ENCODE results near the gene HOXC9.

Gene HOXC9

DNA sequence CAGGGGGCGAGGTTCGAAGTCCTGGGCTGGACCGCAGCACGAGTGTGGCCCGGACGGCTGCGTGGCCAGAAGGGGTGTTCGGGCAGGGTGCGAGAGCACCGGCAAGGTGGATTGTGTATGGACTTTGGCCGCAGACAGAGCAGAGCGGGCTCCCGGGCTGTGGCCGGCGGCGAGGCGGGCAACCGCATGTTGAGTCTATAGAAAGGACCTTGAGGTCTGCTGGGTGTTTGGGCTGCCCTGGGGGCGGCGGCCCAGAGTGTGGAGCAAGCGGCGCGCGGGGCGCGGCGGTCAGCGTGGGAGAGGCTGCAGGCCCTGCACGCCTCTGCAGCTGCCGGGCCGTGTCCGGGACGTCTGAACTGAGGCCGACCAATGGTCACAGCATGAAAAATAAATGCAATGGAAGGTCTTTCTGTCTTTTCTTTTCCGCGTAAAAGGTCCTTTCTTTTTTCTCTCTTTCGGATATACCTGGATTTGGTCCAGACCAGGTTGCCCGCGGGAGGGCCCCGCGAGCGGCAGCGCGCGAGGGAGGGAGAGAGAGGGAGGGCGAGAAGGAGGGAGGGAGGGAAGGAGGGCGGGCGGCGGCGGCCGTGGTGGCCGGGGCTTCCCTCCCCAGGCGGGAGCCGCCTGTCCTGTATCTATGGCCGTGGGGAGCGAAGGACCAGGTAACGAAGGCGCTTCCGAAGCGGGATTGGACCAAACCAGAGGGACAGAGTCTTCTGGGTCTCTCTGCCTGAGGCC lies 5.5 kb upstream of the HOXC9 start:
- peaks cover 100% of the 10 kb centered on the region for H3K27me3 ChIP-seq (ENCODE audit: insufficient read depth, low read length)

DNA sequence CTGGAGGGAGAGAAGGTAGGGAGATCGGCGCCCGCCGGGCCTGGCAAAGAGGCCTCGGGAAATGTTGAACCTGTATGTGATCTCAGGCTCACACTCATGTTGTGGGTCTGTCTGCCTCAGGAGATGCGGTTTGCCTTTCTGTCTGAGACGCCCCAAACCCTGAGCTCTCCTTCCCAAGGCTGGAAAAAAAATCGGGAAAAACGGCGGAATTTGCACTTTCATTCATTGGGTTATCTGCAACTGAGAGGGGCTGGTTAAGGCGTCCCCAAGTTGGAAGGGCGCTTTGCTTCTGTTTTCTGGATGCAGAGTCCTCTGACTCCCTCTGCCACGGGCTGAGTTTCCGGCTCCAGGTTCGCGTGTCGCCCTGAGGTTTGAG lies 5.0 kb upstream of the HOXC9 start:
- Histone ChIP-seq H3K36me3 (ENCODE audit: insufficient read depth, low read depth, low read length) (no peaks in the 10 kb centered on the region), H3K9me3 (ENCODE audit: insufficient read depth, low read depth, low read length) (peaks cover 17% of the 10 kb centered on the region; the same call in 1 of the 2 replicates), H3K4me3 (ENCODE audit: low read length) (no peak overlapping the region), H3K27me3 (ENCODE audit: insufficient read depth, low read length) (peaks cover 100% of the 10 kb centered on the region), H3K9ac (ENCODE audit: low read depth, low read length) (no peak overlapping the region), H3K27ac (ENCODE audit: low read length) (no peak overlapping the region), H3K4me1 (ENCODE audit: insufficient read depth, low read length) (peaks cover 2% of the 10 kb centered on the region; the same call in 1 of the 2 replicates)

More for the DNA sequence above, 5.5 kb upstream of the HOXC9 start:
- peaks cover 14% of the 10 kb centered on the region; the same call in 1 of the 2 replicates for H3K9me3 ChIP-seq (ENCODE audit: insufficient read depth, low read depth, low read length)
- H3K36me3 ChIP-seq (ENCODE audit: insufficient read depth, low read depth, low read length) = no peaks in the 10 kb centered on the region
- no peak overlapping the region for H3K9ac ChIP-seq (ENCODE audit: low read depth, low read length)
- no peak overlapping the region for H3K27ac ChIP-seq (ENCODE audit: low read length)
- no peak overlapping the region for H3K4me3 ChIP-seq (ENCODE audit: low read length)
- H3K4me1 ChIP-seq (ENCODE audit: insufficient read depth, low read length) = peaks cover 2% of the 10 kb centered on the region; the same call in 1 of the 2 replicates

DNA sequence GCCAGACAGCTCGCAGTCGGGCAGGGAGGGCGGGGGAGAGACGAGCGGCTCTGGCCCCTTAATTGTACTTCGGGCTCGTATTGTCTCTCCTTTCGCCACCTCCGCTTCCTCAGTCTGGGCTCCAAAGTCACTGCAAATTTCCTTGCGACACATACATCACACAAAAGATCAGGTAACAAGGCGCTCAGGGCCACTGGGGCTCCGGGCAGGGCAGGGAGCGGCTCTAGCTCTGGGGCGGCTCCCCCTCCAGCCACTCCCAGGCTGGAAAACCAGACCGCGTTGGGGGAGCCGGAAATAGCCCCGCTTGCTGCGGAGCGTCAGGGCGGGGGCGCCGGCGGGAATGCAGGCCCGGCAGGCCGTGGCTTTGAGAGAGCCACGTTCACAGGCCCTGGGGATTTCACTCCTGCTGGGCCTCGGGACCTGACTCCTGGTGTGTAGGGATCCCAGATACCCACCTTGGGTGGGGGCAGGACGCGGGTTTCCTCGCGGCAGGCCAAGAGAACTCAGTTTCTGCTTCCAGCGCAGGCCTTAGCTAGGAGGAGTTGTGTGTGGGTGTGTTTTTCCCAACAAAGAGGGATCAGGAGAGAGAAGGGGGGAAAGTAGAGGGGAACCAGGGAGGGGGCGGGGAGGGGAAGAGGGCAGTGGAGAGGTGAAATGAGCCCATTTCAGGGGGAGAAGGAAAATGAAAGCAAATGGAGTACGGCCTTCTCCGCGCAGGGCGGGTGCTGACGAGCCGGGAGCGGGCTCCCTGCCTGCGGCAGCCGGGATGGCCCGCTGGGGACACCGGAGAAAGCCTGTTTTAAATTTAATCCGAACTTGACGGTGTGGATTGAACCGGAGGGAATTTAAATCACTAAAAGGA lies 4.4 kb upstream of the HOXC9 start:
- Histone ChIP-seq H3K27me3 (ENCODE audit: insufficient read depth, low read length) (peaks cover 100% of the 10 kb centered on the region), H3K9me3 (ENCODE audit: insufficient read depth, low read depth, low read length) (peaks cover 17% of the 10 kb centered on the region; the same call in 1 of the 2 replicates), H3K4me1 (ENCODE audit: insufficient read depth, low read length) (peaks cover 2% of the 10 kb centered on the region; the same call in 1 of the 2 replicates), H3K27ac (ENCODE audit: low read length) (no peak overlapping the region), H3K4me3 (ENCODE audit: low read length) (no peak overlapping the region; the same call in 1 of the 2 replicates), H3K36me3 (ENCODE audit: insufficient read depth, low read depth, low read length) (no peaks in the 10 kb centered on the region), H3K9ac (ENCODE audit: low read depth, low read length) (no peak overlapping the region)

DNA sequence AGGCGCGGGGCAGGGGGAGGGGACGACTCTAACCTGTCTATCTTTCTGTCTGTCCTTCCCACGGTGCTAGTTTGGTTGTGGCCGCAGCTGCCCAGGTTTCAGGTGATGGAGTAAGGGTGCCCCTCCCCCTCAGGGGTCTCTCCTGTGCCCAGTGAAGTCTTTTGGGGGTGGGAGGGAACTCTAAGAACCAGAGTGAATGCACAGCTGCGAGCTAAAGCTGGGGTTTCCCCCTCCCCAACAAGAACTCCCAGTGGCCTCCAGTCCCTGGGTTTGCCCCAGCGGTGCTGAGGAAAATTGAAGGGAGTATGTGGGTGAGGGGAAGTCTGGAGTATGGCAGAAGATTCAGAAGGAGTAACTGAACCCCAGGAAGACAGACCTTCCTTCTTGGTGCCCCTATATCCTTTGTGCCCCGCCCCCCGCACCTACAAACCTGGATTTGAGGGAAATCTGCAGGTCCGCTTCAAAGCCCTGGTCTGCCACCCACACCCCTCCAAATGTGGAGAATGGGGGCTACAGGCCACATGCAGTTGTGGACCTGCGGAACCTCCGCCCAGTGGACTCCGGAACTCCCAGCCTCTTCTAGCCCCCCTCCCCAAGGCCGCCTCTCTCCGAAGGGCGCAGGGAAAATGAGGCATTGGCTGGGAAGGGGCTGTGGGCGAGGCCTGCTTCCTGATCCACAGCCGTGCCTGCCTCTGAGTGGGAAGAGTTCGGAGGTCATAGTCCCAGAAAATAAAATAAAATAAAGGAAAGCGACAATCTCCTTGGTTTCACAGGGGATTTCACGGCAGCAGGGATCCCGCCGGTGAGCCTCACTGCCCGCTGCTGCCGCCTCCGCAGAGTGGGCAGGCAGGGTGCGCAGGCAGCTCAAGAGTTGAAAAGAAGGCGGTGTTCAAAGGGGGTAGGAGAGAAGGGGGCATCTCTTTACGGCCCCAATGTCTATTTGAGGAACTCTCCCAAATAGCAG lies 3.4 kb upstream of the HOXC9 start:
- H3K4me1 ChIP-seq (ENCODE audit: insufficient read depth, low read length) = peaks cover 2% of the 10 kb centered on the region; the same call in 1 of the 2 replicates
- peaks cover 17% of the 10 kb centered on the region; the same call in 1 of the 2 replicates for H3K9me3 ChIP-seq (ENCODE audit: insufficient read depth, low read depth, low read length)
- H3K27me3 ChIP-seq (ENCODE audit: insufficient read depth, low read length) = peaks cover 100% of the 10 kb centered on the region
- no peak overlapping the region for H3K27ac ChIP-seq (ENCODE audit: low read length)
- no peak overlapping the region for H3K9ac ChIP-seq (ENCODE audit: low read depth, low read length)
- H3K4me3 ChIP-seq (ENCODE audit: low read length) = no peak overlapping the region; the same call in 1 of the 2 replicates
- no peaks in the 10 kb centered on the region for H3K36me3 ChIP-seq (ENCODE audit: insufficient read depth, low read depth, low read length)

DNA sequence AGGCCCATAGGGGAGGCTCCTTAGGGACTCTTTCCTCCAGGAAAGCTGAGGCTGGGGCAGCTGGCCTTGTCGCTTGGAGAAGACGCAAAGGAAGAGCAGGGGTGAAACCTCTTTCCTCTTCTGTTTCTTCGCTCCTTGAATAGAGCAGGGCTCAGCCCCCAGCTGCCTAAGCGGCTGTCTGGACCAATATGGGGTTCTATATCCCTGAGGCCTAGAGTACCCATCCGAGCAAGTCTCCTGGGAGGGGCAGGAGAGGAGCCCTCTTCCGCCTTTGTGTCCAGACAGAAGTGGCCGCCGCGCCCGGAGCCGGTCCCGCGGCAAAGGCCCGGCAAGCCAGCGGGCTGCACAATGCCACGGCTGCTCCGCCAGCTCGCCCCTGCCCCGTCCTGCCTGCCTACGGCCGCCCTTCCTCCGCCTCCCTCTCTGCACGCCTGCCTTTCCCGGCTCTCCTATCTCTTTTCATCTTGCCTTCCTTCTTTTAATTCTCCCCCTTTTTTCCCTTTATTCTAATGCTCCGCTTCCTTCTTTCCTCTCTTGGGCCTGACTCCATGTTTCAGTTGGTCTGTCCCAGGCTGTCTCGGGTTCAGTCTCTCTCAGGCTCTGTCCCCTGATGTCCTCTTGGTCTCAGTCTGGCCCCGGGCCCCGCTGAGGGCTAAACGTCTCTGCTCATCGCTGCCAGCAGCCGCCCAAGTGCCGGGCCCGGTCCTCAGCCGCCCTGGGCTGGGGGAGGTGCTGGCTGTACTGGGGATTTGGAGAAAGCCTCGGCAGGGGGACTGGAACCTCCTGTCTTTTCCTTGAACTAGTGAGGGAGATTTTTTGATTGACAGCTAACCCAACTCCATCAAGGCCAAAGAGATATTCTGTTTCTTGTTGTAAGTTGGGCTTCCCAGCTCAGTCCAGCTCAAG lies 2.5 kb upstream of the HOXC9 start:
- Histone ChIP-seq H3K36me3 (ENCODE audit: insufficient read depth, low read depth, low read length) (no peaks in the 10 kb centered on the region), H3K9me3 (ENCODE audit: insufficient read depth, low read depth, low read length) (peaks cover 17% of the 10 kb centered on the region; the same call in 1 of the 2 replicates), H3K9ac (ENCODE audit: low read depth, low read length) (no peak overlapping the region), H3K27ac (ENCODE audit: low read length) (no peak overlapping the region), H3K4me1 (ENCODE audit: insufficient read depth, low read length) (peaks cover 2% of the 10 kb centered on the region; the same call in 1 of the 2 replicates), H3K4me3 (ENCODE audit: low read length) (no peak overlapping the region), H3K27me3 (ENCODE audit: insufficient read depth, low read length) (peaks cover 100% of the 10 kb centered on the region)

DNA sequence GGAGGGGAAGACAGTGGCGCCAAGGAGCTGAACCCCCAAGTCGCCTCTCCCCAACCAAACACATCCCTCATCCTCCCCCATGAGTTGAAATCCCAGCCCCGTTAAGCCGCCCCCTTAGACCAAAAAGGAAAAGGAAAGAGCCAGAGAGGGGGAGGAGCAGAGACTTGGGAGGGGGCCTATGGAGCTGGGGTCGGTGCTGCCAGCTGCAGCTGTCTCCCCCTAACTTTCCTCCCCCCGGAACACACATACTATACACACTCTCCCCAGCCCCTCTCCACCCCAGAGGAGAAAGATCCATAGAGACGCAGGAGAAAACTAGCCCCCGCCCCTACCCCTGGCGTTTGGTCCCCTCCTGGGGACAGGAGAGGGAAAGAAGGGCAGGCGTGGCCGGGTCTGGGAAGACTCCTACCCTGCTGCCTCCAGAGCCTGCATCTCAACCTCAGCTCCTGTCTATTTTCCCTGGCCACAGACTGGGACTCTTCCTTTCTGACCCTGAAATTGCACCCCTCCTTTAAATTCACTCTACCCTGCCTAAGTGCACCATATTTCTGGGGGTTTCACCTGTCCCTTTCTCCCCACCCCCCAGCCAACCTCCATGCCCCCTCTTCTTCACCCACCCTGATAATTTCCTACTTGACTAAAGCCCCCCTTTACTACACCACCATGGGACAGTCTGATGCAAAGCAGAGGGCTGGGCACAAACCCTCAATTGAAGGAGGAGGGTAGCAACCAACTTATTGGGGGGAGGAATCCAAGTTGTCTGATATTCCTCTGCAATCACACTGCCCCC lies 1.7 kb upstream of the HOXC9 start:
- H3K9me3 ChIP-seq (ENCODE audit: insufficient read depth, low read depth, low read length) = peaks cover 17% of the 10 kb centered on the region; the same call in 1 of the 2 replicates
- H3K4me1 ChIP-seq (ENCODE audit: insufficient read depth, low read length) = peaks cover 2% of the 10 kb centered on the region; the same call in 1 of the 2 replicates
- H3K4me3 ChIP-seq (ENCODE audit: low read length) = no peak overlapping the region
- H3K27ac ChIP-seq (ENCODE audit: low read length) = no peak overlapping the region
- H3K36me3 ChIP-seq (ENCODE audit: insufficient read depth, low read depth, low read length) = no peaks in the 10 kb centered on the region
- H3K27me3 ChIP-seq (ENCODE audit: insufficient read depth, low read length) = peaks cover 100% of the 10 kb centered on the region
- H3K9ac ChIP-seq (ENCODE audit: low read depth, low read length) = no peak overlapping the region

DNA sequence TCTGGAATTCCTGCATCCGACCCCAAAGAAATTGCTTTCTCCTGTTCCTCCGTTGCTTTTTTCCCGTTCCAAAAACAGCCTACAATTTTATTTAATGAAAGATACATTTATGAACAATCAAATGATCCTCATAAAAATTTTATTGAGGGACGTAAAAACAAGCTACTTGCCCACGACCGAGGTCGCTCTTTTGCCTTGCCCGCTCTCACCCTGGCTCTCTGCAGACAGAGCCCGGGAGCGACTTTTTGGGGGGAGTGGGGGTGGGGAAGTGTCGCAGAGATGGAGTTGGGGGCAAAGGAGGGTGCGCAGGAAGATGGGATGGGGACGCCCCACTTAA lies 1.1 kb upstream of the HOXC9 start:
- H3K27me3 ChIP-seq (ENCODE audit: insufficient read depth, low read length) = peaks cover 100% of the 10 kb centered on the region

DNA sequence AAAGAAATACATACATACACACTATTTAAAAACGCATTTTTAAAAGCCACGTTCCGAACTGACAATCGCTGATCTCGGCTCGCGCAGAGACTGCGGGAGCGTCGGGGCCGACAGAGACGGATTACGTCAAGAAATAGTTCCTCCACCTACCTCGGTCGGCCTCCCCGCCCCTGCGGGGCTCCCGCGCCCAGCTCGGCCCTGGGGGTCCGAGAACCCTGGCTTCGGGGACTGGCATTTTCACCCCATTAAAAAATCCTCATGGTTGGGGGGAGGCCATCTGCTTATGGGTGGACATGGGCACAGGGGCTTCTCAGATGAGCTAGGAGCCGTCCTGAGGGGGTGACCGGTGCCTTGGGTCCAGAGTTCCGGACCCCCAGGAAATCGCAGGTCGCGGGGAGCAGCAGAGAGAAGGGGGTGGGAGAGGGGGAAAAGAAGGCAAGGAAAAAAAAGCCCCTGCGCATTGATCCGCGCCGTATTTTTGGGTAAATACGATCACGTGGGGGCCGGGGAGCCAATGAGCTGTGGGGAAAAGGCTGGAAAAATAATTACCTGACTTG lies 324 bp upstream of the HOXC9 start:
- Histone ChIP-seq H3K4me3 (ENCODE audit: low read length) (no peak overlapping the region), H3K4me1 (ENCODE audit: insufficient read depth, low read length) (peaks cover 2% of the 10 kb centered on the region; the same call in 1 of the 2 replicates), H3K27ac (ENCODE audit: low read length) (no peak overlapping the region), H3K36me3 (ENCODE audit: insufficient read depth, low read depth, low read length) (no peaks in the 10 kb centered on the region), H3K27me3 (ENCODE audit: insufficient read depth, low read length) (peaks cover 100% of the 10 kb centered on the region), H3K9me3 (ENCODE audit: insufficient read depth, low read depth, low read length) (peaks cover 12% of the 10 kb centered on the region; the same call in 1 of the 2 replicates), H3K9ac (ENCODE audit: low read depth, low read length) (no peak overlapping the region)

More for the DNA sequence above, 1.1 kb upstream of the HOXC9 start:
- Histone ChIP-seq H3K9ac (ENCODE audit: low read depth, low read length) (no peak overlapping the region), H3K9me3 (ENCODE audit: insufficient read depth, low read depth, low read length) (peaks cover 17% of the 10 kb centered on the region; the same call in 1 of the 2 replicates), H3K4me1 (ENCODE audit: insufficient read depth, low read length) (peaks cover 2% of the 10 kb centered on the region; the same call in 1 of the 2 replicates), H3K36me3 (ENCODE audit: insufficient read depth, low read depth, low read length) (no peaks in the 10 kb centered on the region), H3K4me3 (ENCODE audit: low read length) (no peak overlapping the region), H3K27ac (ENCODE audit: low read length) (no peak overlapping the region)

DNA sequence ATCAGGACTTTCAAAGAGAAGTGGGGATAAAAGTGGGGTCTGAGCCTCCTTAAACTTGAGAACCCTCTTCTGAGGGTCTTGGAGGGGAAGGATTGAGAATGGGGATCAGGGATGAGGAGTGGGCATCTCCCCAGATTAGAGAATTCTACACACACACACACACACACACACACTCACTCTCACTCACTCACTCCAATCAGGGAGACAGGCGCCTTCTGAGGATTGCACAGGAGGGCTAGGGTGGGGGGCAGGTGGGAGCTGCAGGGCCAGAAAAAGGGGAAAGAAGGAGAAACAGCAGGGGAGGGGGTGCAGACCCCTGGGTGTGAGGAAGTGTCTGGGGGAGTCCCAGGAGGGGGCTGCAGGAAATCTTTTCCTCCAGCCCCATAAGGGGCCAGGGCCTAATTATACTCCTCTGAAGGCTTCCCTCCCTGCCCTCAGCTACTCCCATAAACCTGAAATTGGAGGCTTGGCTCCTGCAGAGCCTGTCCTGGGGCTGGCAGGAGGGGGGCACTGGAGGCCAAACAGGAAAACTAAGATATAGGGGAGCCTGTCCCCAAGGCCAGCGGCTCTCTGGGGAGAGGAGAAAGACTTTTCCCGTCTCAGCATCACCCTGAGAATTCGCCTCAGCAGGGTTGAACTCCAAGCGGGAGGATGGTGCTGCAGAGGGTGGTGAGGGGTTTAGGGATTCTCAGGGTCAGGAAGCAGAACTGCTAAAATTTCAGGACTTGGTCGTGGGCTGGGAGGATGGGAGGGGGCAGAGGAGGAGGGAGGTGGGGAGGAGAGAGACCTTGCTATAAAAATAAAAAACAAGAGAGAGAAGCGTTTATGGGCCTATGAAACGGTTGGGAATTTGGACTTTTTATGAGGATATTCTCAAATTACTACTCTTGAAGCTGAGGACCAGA lies 1.6 kb downstream of the HOXC9 start:
- Histone ChIP-seq H3K36me3 (ENCODE audit: insufficient read depth, low read depth, low read length) (no peaks in the 10 kb centered on the region), H3K27ac (ENCODE audit: low read length) (no peak overlapping the region), H3K9ac (ENCODE audit: low read depth, low read length) (no peak overlapping the region), H3K4me3 (ENCODE audit: low read length) (no peak overlapping the region), H3K9me3 (ENCODE audit: insufficient read depth, low read depth, low read length) (peaks cover 8% of the 10 kb centered on the region; the same call in 1 of the 2 replicates), H3K27me3 (ENCODE audit: insufficient read depth, low read length) (peaks cover 100% of the 10 kb centered on the region), H3K4me1 (ENCODE audit: insufficient read depth, low read length) (no peaks in the 10 kb centered on the region)
